ENCODE measurements around the gene BCL11A.

GRCh38 chr2:60498816-60499429 is 54.5 kb downstream of the BCL11A start:
- no peak for TF ChIP-seq ZFP30 (CRISPR knock-in tag; IDR thresholded peaks at IDR 0.05)
- no peak for TF ChIP-seq GLIS3 (CRISPR knock-in tag; IDR thresholded peaks at IDR 0.05)
- TF ChIP-seq ZFP3 (CRISPR knock-in tag; IDR thresholded peaks at IDR 0.05): no peak
- no peak for TF ChIP-seq PATZ1 (CRISPR knock-in tag; IDR thresholded peaks at IDR 0.05; ENCODE audit: borderline replicate concordance)
- no peak for TF ChIP-seq ZNF565 (CRISPR knock-in tag; conservative IDR thresholded peaks at IDR 0.05; ENCODE audit: low read depth)
- no peak for TF ChIP-seq OSR1 (CRISPR knock-in tag; IDR thresholded peaks at IDR 0.05)
- TF ChIP-seq ZC3H10 (CRISPR knock-in tag; IDR thresholded peaks at IDR 0.05): no peak
- no peak for TF ChIP-seq RARB (CRISPR knock-in tag; IDR thresholded peaks at IDR 0.05)
- TF ChIP-seq CREB5 (CRISPR knock-in tag; IDR thresholded peaks at IDR 0.05; ENCODE audit: low read depth): no peak
- no peak for TF ChIP-seq ZNF70 (CRISPR knock-in tag; IDR thresholded peaks at IDR 0.05)
- no peak for TF ChIP-seq ZNF8 (CRISPR knock-in tag; IDR thresholded peaks at IDR 0.05)
- no peak for TF ChIP-seq ARNTL (CRISPR knock-in tag; IDR thresholded peaks at IDR 0.05; ENCODE audit: borderline replicate concordance, low read depth)

Measured in SK-N-SH treated with all-trans-retinoic acid at 6 μM for 48 hours (cell line).